Medulla oblongata (tissue), 1 donor: ENCODE results near the gene NXPH2.
"Not testable (repeated sequence)": the region's sequence is repeated elsewhere in the genome, so short reads cannot be mapped to it uniquely, and the experiment has no call there.

Experiments
- DNase-seq: peaks from one replicate; pipeline ENCODE4 v3.0.0-alpha.2; 2015; ENCODE audit errors: extremely low spot score

The NXPH2 gene

DNA sequence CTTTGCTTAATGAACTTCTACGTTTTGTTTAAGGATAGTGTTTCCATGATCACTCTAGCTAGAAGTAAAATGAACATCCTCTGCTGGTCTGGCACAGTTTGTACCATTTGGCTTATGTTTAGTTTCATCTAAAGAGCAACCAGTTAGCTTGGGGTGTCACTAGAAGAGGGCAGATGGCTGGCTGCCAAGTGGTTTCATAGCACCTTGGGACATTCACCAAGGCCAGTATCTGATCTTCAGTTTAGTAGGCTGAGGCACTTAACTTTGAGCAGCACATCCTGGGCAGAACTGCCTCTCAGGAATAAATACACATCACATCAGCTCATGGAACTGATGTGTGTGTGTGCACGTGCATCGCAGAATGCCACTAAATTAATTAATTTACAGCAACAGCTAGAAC lies 68.4 kb downstream of the NXPH2 start:
- DNase-seq = no peak

DNA sequence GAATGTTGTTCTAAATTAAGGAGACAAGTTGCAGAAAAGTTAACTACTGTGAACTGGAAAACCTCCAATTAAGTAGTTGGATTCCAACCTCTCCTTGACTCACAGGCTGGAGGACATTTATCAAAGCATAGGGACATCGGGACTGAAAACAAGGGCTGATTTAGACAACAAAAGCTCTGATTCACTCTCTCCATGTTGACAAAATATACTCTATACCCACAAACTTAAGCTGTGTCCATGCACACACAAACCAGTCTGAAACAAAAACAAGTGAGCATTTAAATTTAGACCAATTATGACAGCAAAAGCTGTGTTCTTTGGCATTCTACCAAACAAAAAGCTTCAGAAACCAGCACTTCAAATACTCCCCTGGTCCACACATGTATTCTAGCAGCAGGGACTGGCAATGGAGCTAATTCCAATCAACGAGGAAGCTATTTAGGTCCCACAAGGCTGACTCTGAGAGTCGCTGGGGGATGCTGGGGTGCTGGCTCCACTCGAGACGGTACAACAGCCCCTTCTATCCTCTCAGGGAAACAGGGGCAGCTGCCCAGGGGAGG lies 71.4 kb downstream of the NXPH2 start:
- peak; percentile 38 for DNase-seq

DNA sequence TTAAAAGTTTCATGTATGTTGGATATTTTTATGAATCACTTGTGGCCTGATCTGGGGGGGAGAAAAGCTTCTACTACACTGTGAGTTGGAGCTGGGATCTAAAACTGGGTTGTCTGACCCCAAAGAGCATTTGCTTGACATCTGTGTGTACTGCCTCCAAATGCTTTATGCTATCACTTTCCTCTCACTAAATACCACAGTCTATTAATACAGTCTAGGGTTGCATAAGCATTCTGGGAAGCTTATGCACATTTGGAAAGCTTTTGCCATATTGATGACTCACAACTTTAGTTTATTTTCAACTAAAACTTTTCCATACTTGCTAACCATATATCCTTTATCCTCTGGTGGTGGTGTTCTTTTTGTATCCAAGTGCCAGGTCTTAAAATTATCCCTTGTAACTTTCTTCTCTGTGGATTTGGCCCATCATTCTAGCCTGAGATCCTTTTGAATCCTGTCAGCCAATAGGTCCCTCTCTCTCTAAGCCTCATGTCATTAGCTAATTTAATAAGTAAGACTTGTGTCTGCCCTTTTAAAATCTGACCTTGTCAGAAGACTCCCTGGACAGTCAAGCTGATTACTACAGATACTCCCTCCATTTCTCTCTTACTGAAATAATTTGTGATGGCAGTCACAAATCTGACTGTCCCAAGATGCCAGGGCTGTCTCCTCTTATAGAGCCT lies 72.7 kb downstream of the NXPH2 start:
- DNase-seq = no peak

DNA sequence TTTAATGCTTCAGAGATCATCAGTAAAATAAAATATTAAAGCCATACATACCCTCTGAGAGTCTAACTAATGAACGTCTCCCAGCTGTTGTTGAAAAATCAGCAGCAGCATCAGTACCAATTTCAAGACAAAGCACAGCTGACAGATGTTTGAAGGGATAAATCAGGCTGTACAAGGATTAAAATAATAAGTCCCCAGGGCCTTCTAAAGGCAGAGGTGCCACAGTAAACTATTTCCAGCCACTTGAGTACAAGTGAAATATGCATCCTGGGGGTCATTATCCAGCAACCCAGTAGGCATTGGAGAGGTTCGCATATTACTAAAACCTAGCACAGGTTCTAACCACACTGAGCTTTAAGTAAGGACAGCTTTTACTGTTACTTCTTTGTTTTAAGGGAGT lies 76.9 kb downstream of the NXPH2 start:
- DNase-seq = no peak

DNA sequence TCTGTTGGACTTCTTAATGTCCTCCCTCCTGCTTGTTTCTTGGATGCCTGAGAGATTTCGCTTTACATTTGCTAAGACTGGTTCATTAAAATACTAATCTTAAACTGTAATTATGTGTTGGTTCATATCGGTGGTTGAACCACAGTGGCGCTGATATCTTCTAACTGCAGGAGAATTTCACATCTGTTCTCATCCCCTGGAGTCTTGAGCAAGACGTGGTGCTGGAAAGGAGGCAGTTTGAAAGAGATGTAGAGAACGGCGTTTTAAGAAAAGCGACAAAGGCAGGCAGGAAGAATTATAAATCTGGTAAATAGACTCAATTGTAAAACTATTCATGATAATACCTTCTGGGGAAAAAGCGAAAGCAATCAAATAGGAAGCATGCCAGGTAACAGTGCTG lies 79.5 kb downstream of the NXPH2 start:
- DNase-seq = no peak

DNA sequence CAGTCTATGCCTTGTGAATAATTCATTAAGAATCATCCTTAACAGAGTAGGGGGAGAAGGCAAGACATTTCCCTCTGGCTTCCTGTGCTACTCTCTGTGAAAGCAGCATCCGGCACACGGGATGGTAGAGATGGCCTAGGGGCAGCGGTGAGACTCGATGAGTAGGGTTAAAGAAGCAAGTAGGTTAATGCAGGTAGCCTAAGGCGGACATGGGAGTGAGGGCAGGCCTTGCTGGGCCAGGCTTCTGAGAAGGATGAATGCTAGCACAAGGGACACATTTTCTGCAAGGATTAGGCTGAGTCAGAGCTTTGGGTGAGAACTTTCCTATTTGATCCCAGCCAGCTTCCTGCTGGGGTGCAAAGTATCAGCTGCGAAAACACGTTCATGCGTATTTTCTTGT lies 80.8 kb downstream of the NXPH2 start:
- no peak for DNase-seq

DNA sequence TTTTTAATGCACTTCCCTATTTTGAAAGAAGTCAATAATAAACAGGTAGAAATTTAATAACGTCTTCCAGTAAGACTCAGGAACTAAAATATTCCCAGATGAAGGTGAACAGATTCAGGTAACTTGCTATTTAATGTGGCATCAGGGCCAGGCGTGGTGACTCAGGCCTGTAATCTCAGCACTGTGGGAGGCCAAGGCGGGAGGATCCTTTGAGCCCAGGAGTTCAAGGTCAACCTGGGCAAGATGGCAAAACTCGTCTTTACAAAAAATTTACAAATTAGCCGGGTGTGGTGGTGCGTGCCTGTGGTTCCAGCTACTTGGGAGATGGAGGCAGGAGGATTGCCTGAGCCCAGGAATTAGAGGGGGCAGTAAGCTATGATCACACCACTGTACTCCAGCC lies 81.8 kb downstream of the NXPH2 start:
- DNase-seq = no peak

DNA sequence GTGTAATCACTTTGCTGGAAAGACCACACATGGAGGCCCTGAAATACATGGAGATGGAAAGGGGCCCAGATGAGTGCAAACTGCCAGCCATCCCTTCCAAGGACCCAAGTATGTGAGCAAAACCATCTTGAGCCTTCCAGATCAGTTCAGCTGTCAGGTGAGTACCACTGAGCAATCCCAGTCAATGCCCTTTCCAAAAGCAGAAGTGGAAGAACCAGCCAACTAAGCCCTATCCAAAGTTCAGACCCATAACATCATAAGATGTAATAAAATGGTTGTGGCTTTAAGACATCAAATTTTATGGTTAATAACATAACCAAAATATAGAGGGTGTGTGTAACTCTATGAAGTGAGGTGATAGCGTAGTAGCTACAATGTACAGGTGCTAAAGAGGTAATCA lies 88.5 kb downstream of the NXPH2 start:
- no peak for DNase-seq

DNA sequence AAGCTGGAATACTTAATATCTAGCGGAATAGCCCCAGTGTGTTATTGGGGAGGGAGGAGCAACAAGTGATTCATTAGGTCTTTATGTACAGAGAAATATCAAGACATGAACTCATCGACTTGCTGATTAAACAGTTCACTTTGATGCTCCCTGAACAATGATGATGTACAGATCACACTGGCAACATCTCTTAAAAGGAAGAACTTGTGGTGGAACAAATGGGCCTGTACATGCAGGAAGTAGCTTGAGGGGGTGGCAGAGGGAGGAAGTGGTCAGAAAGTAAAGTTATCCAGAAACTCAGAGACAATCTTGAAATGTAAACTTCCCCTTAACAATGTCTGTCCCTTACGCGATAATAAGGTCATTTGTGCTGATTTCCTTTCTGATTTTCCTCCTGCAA lies 90.5 kb downstream of the NXPH2 start:
- DNase-seq = peak; percentile 65

DNA sequence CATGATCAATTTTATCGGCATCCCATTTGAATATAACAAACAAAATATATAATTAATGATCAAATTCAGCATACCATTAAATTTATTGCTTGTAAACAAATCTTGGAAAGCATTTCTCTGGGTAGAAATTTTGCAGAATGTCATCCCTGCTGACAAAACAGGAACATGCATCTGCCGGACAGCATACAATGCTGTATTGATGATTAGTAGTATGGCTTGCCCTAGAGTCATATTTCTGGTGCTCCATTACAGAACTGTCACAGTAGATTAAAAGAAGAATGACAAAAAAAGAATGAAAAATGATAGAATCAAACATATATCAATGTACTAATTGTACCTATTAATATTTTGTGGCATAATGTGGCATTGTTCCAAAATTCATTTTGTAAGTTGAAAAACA lies 98.0 kb downstream of the NXPH2 start:
- DNase-seq = no peak

DNA sequence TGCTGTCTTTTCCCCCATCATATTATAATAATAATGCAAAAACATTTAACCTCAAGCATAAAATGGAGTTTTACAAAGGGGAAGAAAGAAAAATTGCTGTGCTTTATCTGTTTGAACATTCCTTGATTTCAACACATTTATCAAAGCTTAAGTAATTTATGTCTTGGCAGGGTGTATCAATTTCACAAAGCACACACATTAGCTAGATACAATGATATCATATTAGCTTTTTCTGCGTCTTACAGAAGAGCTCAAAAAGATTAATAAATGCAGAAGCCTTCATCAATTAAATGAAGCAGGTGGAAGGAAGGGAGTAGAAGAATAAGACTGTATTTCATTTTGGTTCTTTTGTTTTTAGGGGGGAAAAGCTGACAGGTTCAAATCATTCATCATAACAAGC lies 103.0 kb downstream of the NXPH2 start:
- no peak for DNase-seq

DNA sequence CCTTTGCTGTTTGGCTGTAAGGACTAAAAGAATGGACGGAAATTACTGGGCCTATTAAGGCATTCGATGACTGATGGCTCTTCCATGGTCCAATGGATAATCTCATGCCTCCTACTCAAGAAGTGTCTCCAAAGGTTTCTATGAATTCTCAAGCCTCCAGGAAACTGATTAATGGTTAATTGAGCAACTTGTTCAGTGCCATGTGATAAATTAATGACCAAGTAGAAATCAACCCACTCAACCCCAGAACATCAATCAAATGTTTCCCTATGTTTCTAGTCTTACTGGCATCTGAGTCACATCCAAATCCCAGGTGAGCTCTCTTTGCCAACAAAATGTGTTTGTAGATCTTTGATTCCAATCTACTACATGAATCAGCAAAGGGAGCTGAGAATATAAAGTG lies 103.6 kb downstream of the NXPH2 start:
- no peak for DNase-seq

DNA sequence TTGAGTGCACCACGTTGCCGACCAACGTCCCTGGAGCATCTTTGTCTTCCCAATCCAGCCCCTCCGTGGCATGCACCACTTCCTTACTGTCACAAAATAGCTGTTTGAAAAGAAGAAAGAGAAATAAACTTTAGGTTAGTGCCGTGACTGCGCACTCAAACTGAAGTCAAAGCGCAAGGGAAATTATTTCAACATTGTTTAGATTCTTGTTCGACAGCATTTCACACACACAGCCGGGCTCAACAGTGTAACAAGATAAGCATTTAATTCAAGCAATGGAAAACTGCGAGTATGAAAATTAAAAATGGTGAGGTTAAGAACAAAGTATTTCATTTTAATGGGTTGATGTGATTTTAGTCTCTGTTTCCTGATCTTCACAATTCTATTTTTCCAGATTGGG lies 108.6 kb downstream of the NXPH2 start:
- DNase-seq = no peak

DNA sequence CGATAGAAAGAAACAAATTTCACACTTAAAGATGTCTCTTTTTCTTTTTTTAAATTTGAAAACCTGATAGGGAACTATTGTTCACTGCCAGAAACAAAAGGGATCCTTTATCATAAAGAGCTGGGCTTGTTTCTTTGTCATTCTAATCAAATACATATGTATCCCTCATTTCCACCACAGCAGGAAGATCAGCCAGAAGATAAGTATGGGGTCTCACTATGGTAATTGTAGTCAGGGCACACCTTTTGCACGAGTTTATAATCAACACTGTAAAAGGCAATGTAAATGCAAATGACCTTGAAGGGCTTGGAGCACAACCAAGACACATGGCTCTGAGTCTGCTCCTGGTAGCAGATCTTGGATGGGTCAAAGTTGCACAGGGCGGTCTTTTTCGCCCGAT lies 109.5 kb downstream of the NXPH2 start:
- DNase-seq = no peak

DNA sequence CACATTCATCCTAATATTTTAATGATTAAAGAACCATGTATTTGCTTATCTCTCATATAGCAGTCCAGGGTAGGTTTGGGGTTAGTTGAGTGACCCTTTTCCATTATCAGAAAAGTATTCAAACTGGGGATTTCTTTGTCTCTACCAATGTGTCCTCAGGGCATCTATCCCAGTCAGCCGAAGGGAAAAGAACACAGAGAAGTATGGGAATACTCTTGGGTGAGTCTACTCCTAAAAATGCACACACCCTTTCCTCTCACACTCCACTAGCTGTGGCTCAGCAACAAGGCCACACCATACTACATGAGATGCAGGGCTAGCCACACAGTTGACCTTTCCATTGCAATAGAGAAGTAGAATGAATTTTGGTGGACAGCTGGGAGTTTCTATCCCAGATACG lies 114.3 kb downstream of the NXPH2 start:
- no peak for DNase-seq

DNA sequence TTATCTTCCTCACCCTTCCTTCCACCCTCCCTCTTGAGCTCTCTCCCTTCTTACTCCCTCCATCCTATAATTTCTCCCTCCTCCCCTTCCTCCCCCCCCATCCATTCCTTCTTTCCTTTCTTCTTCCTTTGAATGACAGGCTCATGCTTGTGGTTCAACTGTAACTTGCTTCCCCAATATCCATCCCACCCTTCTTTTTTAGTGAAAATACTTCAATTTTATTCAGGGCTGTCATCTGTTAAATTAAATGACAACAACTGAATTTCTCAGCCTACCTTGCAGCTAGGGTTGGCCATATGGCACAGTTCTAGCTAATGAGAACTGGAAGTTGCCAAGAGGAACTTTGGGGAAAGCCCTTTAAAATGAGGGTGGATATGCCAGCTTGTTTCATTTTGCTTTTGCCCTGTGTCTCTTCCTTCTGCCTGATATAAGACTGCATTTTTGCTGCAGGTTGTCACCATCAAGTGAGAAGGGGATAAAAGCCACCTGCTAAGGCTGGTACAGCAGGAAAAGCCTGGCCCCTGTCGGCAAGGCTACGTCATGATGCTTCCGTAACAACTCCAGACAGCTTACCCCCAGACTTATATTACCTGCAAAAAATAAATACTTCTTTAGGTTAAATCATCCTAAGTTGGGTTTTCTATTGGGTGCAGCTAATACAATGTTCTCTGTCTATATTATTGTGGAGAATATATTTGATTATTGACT lies 121.8 kb downstream of the NXPH2 start:
- DNase-seq = no peak

DNA sequence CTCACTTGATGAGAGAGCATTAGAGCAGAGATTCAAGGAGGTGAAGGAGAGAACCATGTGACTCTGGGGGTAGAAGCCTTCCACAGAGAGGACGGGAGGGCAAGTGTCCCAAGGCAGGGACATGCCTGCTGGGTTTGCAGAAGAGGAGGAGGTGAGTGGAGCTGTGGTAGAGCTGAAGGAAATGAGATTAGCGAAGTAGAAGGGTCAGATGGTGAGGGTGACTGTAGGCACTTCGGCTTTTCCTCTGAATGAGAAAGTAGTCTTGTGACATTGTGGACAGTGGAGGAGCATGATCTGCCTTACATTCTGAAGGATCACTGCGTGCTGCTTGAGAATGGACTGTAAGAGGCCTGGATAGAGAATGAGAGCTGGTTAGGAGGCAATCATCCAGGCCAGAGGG lies 126.0 kb downstream of the NXPH2 start:
- no peak for DNase-seq

DNA sequence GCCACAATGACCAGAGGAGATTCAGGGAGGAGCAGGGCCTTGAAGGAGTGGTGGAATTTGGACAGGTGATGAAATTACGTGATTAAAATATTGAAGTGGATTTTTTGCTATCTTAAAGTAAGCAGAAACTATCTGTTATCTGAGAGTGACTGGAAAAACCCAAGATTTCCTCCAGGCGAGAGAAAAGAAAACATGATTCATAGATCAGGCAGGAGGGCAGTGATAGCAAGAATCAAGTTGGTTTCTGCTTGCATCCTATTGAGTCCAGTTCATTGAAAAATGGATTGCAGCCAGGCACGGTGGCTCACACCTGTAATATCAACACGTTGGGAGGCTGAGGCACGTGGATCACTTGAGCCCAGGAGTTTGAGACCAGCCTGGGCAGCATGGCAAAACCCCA lies 127.8 kb downstream of the NXPH2 start:
- no peak for DNase-seq

DNA sequence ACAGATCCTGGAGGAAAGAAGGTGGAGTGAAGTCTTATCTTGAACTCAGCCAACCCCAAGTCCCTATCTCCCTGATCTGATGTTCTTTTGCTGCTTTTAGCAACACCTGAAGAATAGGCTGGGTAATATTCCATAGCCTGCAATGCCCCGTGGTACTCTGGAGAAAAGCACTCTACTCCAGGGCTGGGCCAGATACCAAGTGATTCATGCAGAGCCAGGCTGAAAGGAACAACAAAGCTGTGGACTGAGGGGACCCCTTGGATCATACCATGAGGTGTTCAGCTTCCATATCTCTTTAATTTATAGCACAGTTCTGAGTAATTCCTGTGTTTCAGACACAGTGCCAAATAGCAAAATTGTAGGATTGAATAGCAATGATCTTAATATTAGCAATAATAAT lies 130.6 kb downstream of the NXPH2 start:
- DNase-seq = no peak

DNA sequence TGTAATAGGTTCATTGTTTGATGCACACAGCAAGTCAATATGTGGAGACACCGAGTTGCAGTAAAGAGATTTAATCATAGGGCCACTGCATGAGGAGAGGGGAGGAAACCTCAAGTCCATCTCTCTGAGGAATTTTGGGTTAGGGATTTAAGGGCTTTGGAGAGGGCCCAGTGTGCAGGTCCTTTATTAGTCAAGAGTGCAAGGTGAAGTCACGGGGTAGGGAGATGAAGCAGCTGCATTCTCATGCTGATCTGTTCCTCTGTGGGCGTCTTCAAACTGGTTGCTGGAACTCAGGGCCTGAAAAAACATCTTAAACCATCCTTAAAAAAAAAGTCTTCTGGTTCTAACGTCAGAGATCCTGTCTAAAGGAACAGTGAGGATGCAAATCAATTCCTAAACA lies 131.6 kb downstream of the NXPH2 start:
- DNase-seq = no peak

DNA sequence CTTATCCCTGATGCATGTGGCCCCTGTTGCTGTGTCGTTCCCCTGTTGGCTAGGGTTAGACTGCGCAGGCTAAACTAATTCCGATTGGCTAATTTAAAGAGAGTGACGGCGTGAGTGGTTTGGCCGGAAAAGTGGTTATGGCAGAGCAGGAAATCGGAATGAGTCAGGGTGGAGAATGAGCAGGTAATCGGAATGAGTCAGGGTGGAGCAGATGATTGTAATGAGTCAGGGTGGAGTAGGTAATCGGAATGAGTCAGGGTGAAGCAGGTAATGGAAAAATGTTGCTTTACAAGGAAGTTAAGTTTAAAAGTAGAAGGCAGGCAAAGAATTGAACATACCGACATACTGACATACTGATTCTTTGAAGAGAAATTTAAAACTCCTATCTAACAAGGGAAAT lies 135.4 kb downstream of the NXPH2 start:
- DNase-seq = not testable (repeated sequence)

DNA sequence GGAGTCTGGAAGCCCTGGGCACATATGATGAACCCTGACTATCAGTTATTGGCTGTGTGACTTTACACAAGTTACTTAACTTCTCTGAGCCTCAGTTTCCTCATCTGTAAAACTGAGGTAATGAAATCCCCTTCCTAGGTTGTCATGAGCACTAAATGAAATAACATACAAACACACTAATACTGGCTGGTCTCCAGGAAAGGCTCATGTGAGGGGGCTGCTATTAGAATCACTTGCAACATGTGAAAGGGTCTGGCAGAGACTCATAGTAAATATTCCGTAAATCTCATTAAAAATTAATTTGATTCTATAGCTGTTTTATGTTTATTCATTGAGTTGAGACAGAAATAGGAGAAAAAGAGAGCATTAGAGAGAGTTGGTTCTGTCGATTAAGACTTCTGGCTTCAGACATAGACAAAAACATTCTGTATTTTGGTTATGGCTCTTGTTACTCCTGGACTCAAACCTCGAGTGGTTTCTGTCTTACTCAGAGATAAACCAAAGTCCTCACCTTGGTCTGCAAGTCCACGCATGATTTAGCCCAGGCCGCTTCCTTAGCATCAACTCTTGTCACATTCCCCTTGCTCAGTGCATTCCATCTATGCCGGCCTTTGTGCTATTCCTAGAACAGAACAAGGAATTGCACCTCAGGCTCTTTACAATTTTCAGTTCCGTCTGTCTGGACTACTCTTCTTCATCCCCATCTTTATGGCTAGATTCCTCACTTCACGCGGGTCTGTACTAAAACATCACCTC lies 139.1 kb downstream of the NXPH2 start:
- DNase-seq = no peak

DNA sequence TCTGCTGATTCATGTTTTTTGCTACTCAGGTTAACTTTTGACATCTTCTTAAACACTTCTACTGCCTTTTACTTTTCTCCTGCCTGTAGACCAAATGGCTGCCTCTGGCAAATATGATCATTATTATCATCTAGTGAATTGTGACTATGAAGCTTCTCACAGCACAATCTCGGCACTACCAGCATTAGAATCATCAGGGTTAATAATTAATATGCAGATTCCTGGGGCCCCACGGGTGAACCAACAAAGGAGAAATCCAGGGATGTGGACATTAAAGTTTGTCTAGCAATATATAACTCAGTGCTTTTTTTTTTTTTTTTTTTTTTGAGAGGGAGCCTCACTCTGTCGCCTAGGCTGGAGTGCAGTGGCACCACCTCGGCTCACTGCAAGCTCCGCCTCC lies 142.5 kb downstream of the NXPH2 start:
- DNase-seq = no peak
